OCI-LY1 (cell line): ENCODE measurements around the gene SPANXD.

Source experiments
- H2AFZ ChIP-seq: fragments of 200-600 bp; sonication (generic), shearing (Covaris generic); 2 replicates; pipeline ENCODE4 v1.6.0; 2014; ENCODE audit warnings: antibody characterized with exemption, mild to moderate bottlenecking, low read length
- H3F3A ChIP-seq: fragments of 200-600 bp; sonication (generic), shearing (Covaris generic); 2 replicates; pipeline ENCODE4 v1.6.0; 2014; ENCODE audit warnings: mild to moderate bottlenecking, antibody characterized with exemption, low read length, moderate library complexity; ENCODE audit not compliant: insufficient read depth
- H3K27ac ChIP-seq: fragments of 200-600 bp; sonication (generic); 2 replicates; pipeline ENCODE4 v1.5.1; 2014; ENCODE audit warnings: low read length, mixed run types, mild to moderate bottlenecking, low read depth; ENCODE audit not compliant: poor library complexity, severe bottlenecking
- H3K27me3 ChIP-seq: fragments of 200-600 bp; sonication (generic); 2 replicates; pipeline ENCODE4 v1.6.0; 2014; ENCODE audit warnings: antibody characterized with exemption, mild to moderate bottlenecking, low read length, moderate library complexity; ENCODE audit not compliant: insufficient read depth
- H3K36me3 ChIP-seq: fragments of 200-600 bp; sonication (generic); 2 replicates; pipeline ENCODE4 v1.6.1; 2014; ENCODE audit warnings: mild to moderate bottlenecking, antibody characterized with exemption, low read length, moderate library complexity, mixed read lengths; ENCODE audit not compliant: insufficient read depth
- H3K4me1 ChIP-seq: fragments of 200-600 bp; sonication (generic); 2 replicates; pipeline ENCODE4 v1.5.1; 2014; ENCODE audit warnings: mild to moderate bottlenecking, low read length, moderate library complexity; ENCODE audit not compliant: insufficient read depth, severe bottlenecking
- H3K4me2 ChIP-seq: fragments of 200-600 bp; sonication (generic), shearing (Covaris generic); 2 replicates; pipeline ENCODE4 v1.6.1; 2014; ENCODE audit warnings: low read length
- H3K4me3 ChIP-seq: fragments of 200-600 bp; sonication (generic); 2 replicates; pipeline ENCODE4 v1.5.1; 2014; ENCODE audit warnings: low read length, low read depth, mild to moderate bottlenecking, mixed read lengths; ENCODE audit not compliant: poor library complexity, severe bottlenecking
- H3K79me2 ChIP-seq: fragments of 200-600 bp; shearing (Covaris generic); 2 replicates; pipeline ENCODE4 v1.6.1; 2016; ENCODE audit warnings: mixed run types, low read length, mixed read lengths; ENCODE audit not compliant: insufficient read depth
- H3K9ac ChIP-seq: fragments of 200-600 bp; sonication (generic), shearing (Covaris generic); 2 replicates; pipeline ENCODE4 v1.6.1; 2014; ENCODE audit warnings: mild to moderate bottlenecking, low read length, mixed read lengths
- H3K9me2 ChIP-seq: fragments of 200-600 bp; sonication (generic), shearing (Covaris generic); 2 replicates; pipeline ENCODE4 v1.6.1; 2014; ENCODE audit warnings: low read depth, mild to moderate bottlenecking, low read length, mixed read lengths
- H3K9me3 ChIP-seq: fragments of 200-600 bp; shearing (Covaris generic); 2 replicates; pipeline ENCODE4 v1.6.1; 2014; ENCODE audit warnings: low read length, mixed read lengths
- H4K20me1 ChIP-seq: fragments of 200-600 bp; sonication (generic), shearing (Covaris generic); 2 replicates; pipeline ENCODE4 v1.6.0; 2016; ENCODE audit warnings: mild to moderate bottlenecking, low read length; ENCODE audit not compliant: insufficient read depth
- CTCF ChIP-seq: fragments of 200-600 bp; sonication (generic), shearing (Covaris generic); IDR thresholded peaks from 2 replicates; pipeline ENCODE4 v1.5.1; 2017; ENCODE audit warnings: mild to moderate bottlenecking, antibody characterized with exemption, low read length, moderate library complexity, mixed read lengths
- EZH2 ChIP-seq: fragments of 200-600 bp; sonication (generic), shearing (Covaris generic); IDR thresholded peaks from 2 replicates; pipeline ENCODE4 v1.8.0; 2017; ENCODE audit warnings: borderline replicate concordance, mixed run types, mild to moderate bottlenecking, antibody characterized with exemption, low read length, moderate library complexity, mixed read lengths

Gene SPANXD

GRCh38 chrX:141701072-141701471 lies 2.5 kb upstream of the SPANXD start:
- Histone ChIP-seq H3K4me2 (no peak overlapping the region), H2AFZ (no peak overlapping the region), H3K9ac (no peak overlapping the region), H4K20me1 (no peaks in the 10 kb centered on the region), H3K9me3 (no peaks in the 10 kb centered on the region), H3K79me2 (no peaks in the 10 kb centered on the region), H3K4me1 (no peaks in the 10 kb centered on the region), H3K4me3 (no peak overlapping the region), H3K27ac (no peak overlapping the region), H3K9me2 (no peaks in the 10 kb centered on the region), H3K36me3 (no peaks in the 10 kb centered on the region), H3K27me3 (no peaks in the 10 kb centered on the region), H3F3A (no peaks in the 10 kb centered on the region)
- no peak for TF ChIP-seq CTCF
- TF ChIP-seq EZH2, result no peak

DNA sequence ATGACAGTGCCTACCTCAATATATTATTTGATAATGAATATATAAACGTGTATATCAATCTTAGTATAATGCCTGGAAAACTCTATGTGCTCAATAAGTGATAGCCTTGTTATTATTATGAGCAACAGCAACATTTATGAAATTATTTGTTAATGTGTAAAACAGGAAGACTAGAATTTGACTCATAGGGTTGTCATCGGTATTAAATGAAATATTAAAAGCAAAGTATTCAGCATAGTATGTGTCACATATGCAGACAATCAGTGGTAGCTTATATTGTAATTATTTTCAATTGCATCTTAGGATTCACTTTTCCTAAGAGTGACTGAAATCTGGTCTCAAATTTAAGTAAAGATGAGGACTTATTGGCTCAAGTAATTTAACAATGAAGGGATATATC lies 24.6 kb downstream of the SPANXD start:
- Histone ChIP-seq H3K4me1 (no peaks in the 10 kb centered on the region), H3K4me3 (no peak overlapping the region), H3K36me3 (no peaks in the 10 kb centered on the region), H3K9ac (no peak overlapping the region), H4K20me1 (no peaks in the 10 kb centered on the region), H3K27me3 (no peaks in the 10 kb centered on the region), H3K27ac (no peak overlapping the region), H3K79me2 (no peaks in the 10 kb centered on the region), H3K4me2 (no peak overlapping the region), H3K9me2 (no peaks in the 10 kb centered on the region), H3F3A (no peaks in the 10 kb centered on the region), H2AFZ (no peak overlapping the region), H3K9me3 (no peaks in the 10 kb centered on the region)
- TF ChIP-seq CTCF (no peak), EZH2 (no peak)

- H2AFZ ChIP-seq, result no peak overlapping the region
- no peak overlapping the region for H3K4me2 ChIP-seq
- H3K9me2 ChIP-seq, result no peaks in the 10 kb centered on the region
- H3K79me2 ChIP-seq, result no peaks in the 10 kb centered on the region
- no peak overlapping the region for H3K27ac ChIP-seq
- no peak for TF ChIP-seq CTCF
- TF ChIP-seq EZH2, result no peak
- no peak overlapping the region for H3K4me3 ChIP-seq
- H3K4me1 ChIP-seq, result no peaks in the 10 kb centered on the region
- no peaks in the 10 kb centered on the region for H3K9me3 ChIP-seq
- H3F3A ChIP-seq, result no peaks in the 10 kb centered on the region
- H4K20me1 ChIP-seq, result no peaks in the 10 kb centered on the region
- no peaks in the 10 kb centered on the region for H3K36me3 ChIP-seq
- no peak overlapping the region for H3K9ac ChIP-seq
- H3K27me3 ChIP-seq, result no peaks in the 10 kb centered on the region
Measured at GRCh38 chrX:141669689-141670088, 28.9 kb downstream of the SPANXD start.
